Parathyroid adenoma (tissue), 2 donors: ENCODE data around the gene RDM1.

ENCODE experiments used
- H2AFZ ChIP-seq: fragments of 300-600 bp; sonication (generic); one replicate; pipeline ENCODE4 v1.7.0; 2017; ENCODE audit warnings: antibody characterized with exemption, mild to moderate bottlenecking
- H3K27ac ChIP-seq: fragments of 300-600 bp; sonication (generic); one replicate; pipeline ENCODE4 v1.7.0; 2017
- H3K27me3 ChIP-seq: fragments of 300-600 bp; sonication (generic); one replicate; pipeline ENCODE4 v1.7.0; 2017; ENCODE audit warnings: low read length; ENCODE audit not compliant: control insufficient read depth, insufficient read depth
- H3K36me3 ChIP-seq: fragments of 300-600 bp; sonication (generic); one replicate; pipeline ENCODE4 v1.7.0; 2017; ENCODE audit warnings: low read length; ENCODE audit not compliant: control insufficient read depth, insufficient read depth
- H3K4me1 ChIP-seq: fragments of 300-600 bp; sonication (generic); one replicate; pipeline ENCODE4 v1.7.0; 2017; ENCODE audit warnings: control low read depth
- H3K4me2 ChIP-seq: fragments of 300-600 bp; sonication (generic); one replicate; pipeline ENCODE4 v1.7.0; 2017; ENCODE audit warnings: low read length
- H3K4me3 ChIP-seq: fragments of 300-600 bp; sonication (generic); one replicate; pipeline ENCODE4 v1.7.0; 2017; ENCODE audit warnings: low read depth, low read length
- H3K79me2 ChIP-seq: fragments of 300-600 bp; sonication (generic); one replicate; pipeline ENCODE4 v1.7.0; 2017; ENCODE audit warnings: control low read depth
- H3K9ac ChIP-seq: fragments of 300-600 bp; sonication (generic); one replicate; pipeline ENCODE4 v1.7.0; 2017; ENCODE audit warnings: mild to moderate bottlenecking
- H3K9me3 ChIP-seq: fragments of 300-600 bp; sonication (generic); one replicate; pipeline ENCODE4 v1.7.0; 2017; ENCODE audit warnings: low read length; ENCODE audit not compliant: control insufficient read depth
- CTCF ChIP-seq: fragments of 300-600 bp; sonication (generic); IDR thresholded peaks from one replicate; pipeline ENCODE4 v1.7.0; 2017; ENCODE audit warnings: antibody characterized with exemption, mild to moderate bottlenecking
- donor health status: primary hyperparathyroidism.

RDM1 gene

GRCh38 chr17:35912339-35912912 lies 18.1 kb downstream of the RDM1 start:
- no peaks in the 10 kb centered on the region for H3K79me2 ChIP-seq
- TF ChIP-seq CTCF = no peak
- H3K9ac ChIP-seq = no peak overlapping the region
- no peak overlapping the region for H2AFZ ChIP-seq
- no peaks in the 10 kb centered on the region for H3K4me1 ChIP-seq
- H3K36me3 ChIP-seq = no peaks in the 10 kb centered on the region
- no peaks in the 10 kb centered on the region for H3K9me3 ChIP-seq
- H3K4me2 ChIP-seq = no peak overlapping the region
- H3K4me3 ChIP-seq = no peak overlapping the region
- H3K27me3 ChIP-seq = no peaks in the 10 kb centered on the region
- H3K27ac ChIP-seq = no peak overlapping the region

- Histone ChIP-seq H3K36me3 (no peaks in the 10 kb centered on the region), H3K4me3 (no peak overlapping the region), H3K27ac (no peak overlapping the region), H3K9me3 (no peaks in the 10 kb centered on the region), H3K4me1 (no peaks in the 10 kb centered on the region), H3K79me2 (no peaks in the 10 kb centered on the region), H2AFZ (no peak overlapping the region), H3K9ac (no peak overlapping the region), H3K27me3 (no peaks in the 10 kb centered on the region), H3K4me2 (no peak overlapping the region)
- no peak for TF ChIP-seq CTCF
Observed at GRCh38 chr17:35909408-35909807, 21.2 kb downstream of the RDM1 start.

GRCh38 chr17:35907691-35908090 lies 22.9 kb downstream of the RDM1 start:
- no peak overlapping the region for H3K4me3 ChIP-seq
- H3K9ac ChIP-seq = no peak overlapping the region
- H3K9me3 ChIP-seq = no peaks in the 10 kb centered on the region
- no peaks in the 10 kb centered on the region for H3K27me3 ChIP-seq
- H2AFZ ChIP-seq = no peak overlapping the region
- H3K4me2 ChIP-seq = no peak overlapping the region
- no peak overlapping the region for H3K27ac ChIP-seq
- H3K36me3 ChIP-seq = no peaks in the 10 kb centered on the region
- no peaks in the 10 kb centered on the region for H3K4me1 ChIP-seq
- TF ChIP-seq CTCF = no peak
- no peaks in the 10 kb centered on the region for H3K79me2 ChIP-seq

GRCh38 chr17:35906926-35907637 lies 23.5 kb downstream of the RDM1 start:
- Histone ChIP-seq H3K27ac (no peak overlapping the region), H3K4me2 (no peak overlapping the region), H3K27me3 (no peaks in the 10 kb centered on the region), H2AFZ (no peak overlapping the region), H3K9ac (no peak overlapping the region), H3K9me3 (no peaks in the 10 kb centered on the region), H3K4me1 (no peaks in the 10 kb centered on the region), H3K79me2 (no peaks in the 10 kb centered on the region), H3K36me3 (no peaks in the 10 kb centered on the region), H3K4me3 (no peak overlapping the region)
- no peak for TF ChIP-seq CTCF
